Kidney (tissue), 14 donors: Measurements from ENCODE around the gene TIMP4. TPM values are rescaled to one million over a fixed set of nuclear protein-coding genes. Genes with fewer than 3 reads are reported as not detected.

ENCODE experiments used
- DNase-seq, 5 donors: peaks; one replicate each; pipeline ENCODE4 v3.0.0-alpha.2; 2013 to 2020
- FAIRE-seq: peaks from 2 replicates; lab custom pipeline; 2012; peaks lifted over from hg19 to GRCh38; lab: Jason Lieb, UNC
- H3K27ac ChIP-seq, 2 donors: one replicate each; pipeline ENCODE4 v1.7.0; 2013; ENCODE audit warnings: low read depth in 2 of 2, low read length in 2 of 2, inconsistent platforms in 1 of 2
- H3K27me3 ChIP-seq: one replicate; pipeline ENCODE4 v1.7.1; 2013; ENCODE audit warnings: low read length, inconsistent platforms; ENCODE audit not compliant: control insufficient read depth, insufficient read depth
- H3K36me3 ChIP-seq, 3 donors: one replicate each; pipeline versions ENCODE4 v1.7.0 to v1.7.1; 2013; ENCODE audit warnings: low read length in 3 of 3, control low read depth in 1 of 3, inconsistent platforms in 1 of 3; ENCODE audit not compliant: insufficient read depth in 3 of 3, control insufficient read depth in 2 of 3
- H3K4me1 ChIP-seq, 3 donors: one replicate each; pipeline versions ENCODE4 v1.7.0 to v1.7.1; 2013; ENCODE audit warnings: low read length in 3 of 3, inconsistent platforms in 1 of 3, low read depth in 1 of 3; ENCODE audit not compliant: control insufficient read depth in 2 of 3, insufficient read depth in 2 of 3
- H3K4me3 ChIP-seq, 3 donors: one replicate each; pipeline versions ENCODE4 v1.7.0 to v1.8.1; 2013; ENCODE audit warnings: low read length in 3 of 3, control low read depth in 1 of 3, inconsistent platforms in 1 of 3
- H3K9ac ChIP-seq, 3 donors: one replicate each; pipeline versions ENCODE4 v1.7.0 to v1.7.1; 2013; ENCODE audit warnings: low read length in 3 of 3, control low read depth in 1 of 3, inconsistent platforms in 1 of 3
- H3K9me3 ChIP-seq, 3 donors: one replicate each; pipeline versions ENCODE4 v1.7.0 to v1.7.1; 2013; ENCODE audit warnings: low read length in 3 of 3, control low read depth in 1 of 3, inconsistent platforms in 1 of 3; ENCODE audit not compliant: control insufficient read depth in 2 of 3, insufficient read depth in 1 of 3
- CTCF ChIP-seq: IDR thresholded peaks from 3 replicates; pipeline ENCODE4 v1.5.1; 2012; ENCODE audit warnings: mild to moderate bottlenecking, moderate library complexity, borderline replicate concordance; ENCODE audit not compliant: insufficient read depth; ENCODE audit errors: extremely low read depth
- intact Hi-C: fragments of 100-400 bp; cut with DNase I; formaldehyde crosslinking; loops from one replicate; pipeline ENCODE4 v1.11.1; 2022
- polyA plus RNA-seq: library from polyadenylated mRNA; stranded (reverse); fragments of 350-450 nt; fragmentation: Illumina TruSeq; extraction: RNeasy Lipid Tissue Mini Kit (QIAGEN cat#74804); gene quantifications from one replicate; pipeline ENCODE4 v1.2.3, GENCODE V29; 2014; ENCODE audit warnings: low read depth, low replicate concordance; ENCODE audit not compliant: insufficient read depth
- total RNA-seq: library from RNA; stranded (reverse); fragmentation: NEBNext Ultra II Directional; extraction: Animal tissue kit (Norgen Biotek cat#: 25700); gene quantifications from one replicate; pipeline ENCODE4 v1.2.1, GENCODE V29; 2021
- donor health status: control.
- donor health status: control.
- donor health status: control.
- donor health status: control.
- donor health status: control.
- donor health status: DM: yes; HTN: yes; CAD: no.
- donor health status: Normal renal cell carcinoma (clear cell type).

The TIMP4 gene
- total and polyA plus RNA-seq, 2 donors from 2014 or later: 2.4 to 7.6 TPM

GRCh38 chr3:12192655-12193484, 34.2 kb upstream of the TIMP4 start:
- Histone ChIP-seq H3K9ac (no peak overlapping the region), H3K4me1 (peaks cover 0 to 4% (median 0%) of the 10 kb centered on the region in 3 donors), H3K36me3 (no peaks in the 10 kb centered on the region), H3K4me3 (no peak overlapping the region), H3K9me3 (no peaks in the 10 kb centered on the region), H3K27ac (no peak overlapping the region), H3K27me3 (no peaks in the 10 kb centered on the region)
- intact Hi-C loops: no loop called here
- DNase-seq: no peak
- TF ChIP-seq CTCF: no peak
- no peak for FAIRE-seq

DNA sequence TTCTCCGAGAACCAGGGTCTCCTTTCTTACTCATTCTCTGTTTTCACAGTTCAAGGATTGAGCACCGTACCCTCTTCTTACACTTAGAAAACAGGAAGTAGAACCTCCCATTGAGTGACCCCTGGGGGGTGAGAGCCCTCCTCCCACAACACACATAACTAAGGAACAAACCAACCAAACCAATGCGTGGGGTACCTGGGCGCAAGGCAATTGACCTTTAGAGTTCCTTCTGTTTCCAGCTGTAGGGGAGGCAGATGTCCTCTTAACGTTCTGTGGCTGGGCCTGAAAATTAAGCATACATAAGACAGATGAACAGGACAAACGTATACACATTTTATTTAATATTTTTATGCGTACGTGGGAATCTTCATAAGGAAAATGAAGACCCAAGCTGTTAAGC, 33.5 kb upstream of the TIMP4 start:
- Histone ChIP-seq H3K4me3 (no peak overlapping the region), H3K4me1 (peaks cover 0 to 8% (median 0%) of the 10 kb centered on the region in 3 donors), H3K9me3 (no peaks in the 10 kb centered on the region), H3K36me3 (no peaks in the 10 kb centered on the region), H3K27me3 (no peaks in the 10 kb centered on the region), H3K27ac (no peak overlapping the region), H3K9ac (no peak overlapping the region)
- DNase-seq: no peak
- no peak for TF ChIP-seq CTCF
- intact Hi-C loops: no loop called here
- FAIRE-seq: no peak

DNA sequence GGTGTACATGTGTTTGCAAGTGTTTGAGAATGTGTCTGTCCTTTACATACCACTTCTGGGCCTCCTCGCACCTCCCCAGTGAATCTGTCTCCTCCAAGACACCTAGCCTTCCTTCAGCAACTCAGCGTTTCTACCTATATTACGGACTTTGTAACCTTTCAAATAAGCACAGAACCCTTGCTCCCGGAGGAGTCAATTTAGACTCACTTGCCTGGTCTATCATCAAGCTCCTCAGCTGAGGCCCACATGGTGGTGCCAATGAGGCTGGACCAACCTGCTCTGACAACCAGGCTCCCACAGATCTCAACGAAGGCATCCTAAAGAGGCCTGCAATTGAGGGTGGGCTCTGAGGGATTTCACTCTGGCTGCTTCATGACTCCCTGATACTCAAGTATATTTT, 32.8 kb upstream of the TIMP4 start:
- H3K4me1 ChIP-seq: peaks cover 0 to 8% (median 0%) of the 10 kb centered on the region in 3 donors
- no peak for FAIRE-seq
- no peak overlapping the region for H3K4me3 ChIP-seq
- DNase-seq: no peak
- H3K9ac ChIP-seq: no peak overlapping the region
- intact Hi-C loops: no loop called here
- no peaks in the 10 kb centered on the region for H3K27me3 ChIP-seq
- no peaks in the 10 kb centered on the region for H3K36me3 ChIP-seq
- H3K9me3 ChIP-seq: no peaks in the 10 kb centered on the region
- no peak for TF ChIP-seq CTCF
- no peak overlapping the region for H3K27ac ChIP-seq
